Dermis blood vessel endothelial cell (primary cell): ENCODE results near the gene CNIH1. TPM values are rescaled to one million over a fixed set of nuclear protein-coding genes. Genes with fewer than 3 reads are reported as not detected.
"Not testable (repeated sequence)": the region's sequence is repeated elsewhere in the genome, so short reads cannot be mapped to it uniquely, and the experiment has no call there.

Source experiments
- DNase-seq: peaks from one replicate; pipeline ENCODE4 v3.0.0; 2010
- total RNA-seq: library from RNA; depleted of rRNA; stranded (reverse); fragments of >200 nt; gene quantifications from 2 replicates; pipeline ENCODE4 v1.2.3, GENCODE V29; 2014

Gene CNIH1
- total RNA-seq, 1 donor from 2014 or later = 160 TPM

- no peak for DNase-seq
Measured at GRCh38 chr14:54465654-54466053, 24.5 kb upstream of the CNIH1 start.

DNA sequence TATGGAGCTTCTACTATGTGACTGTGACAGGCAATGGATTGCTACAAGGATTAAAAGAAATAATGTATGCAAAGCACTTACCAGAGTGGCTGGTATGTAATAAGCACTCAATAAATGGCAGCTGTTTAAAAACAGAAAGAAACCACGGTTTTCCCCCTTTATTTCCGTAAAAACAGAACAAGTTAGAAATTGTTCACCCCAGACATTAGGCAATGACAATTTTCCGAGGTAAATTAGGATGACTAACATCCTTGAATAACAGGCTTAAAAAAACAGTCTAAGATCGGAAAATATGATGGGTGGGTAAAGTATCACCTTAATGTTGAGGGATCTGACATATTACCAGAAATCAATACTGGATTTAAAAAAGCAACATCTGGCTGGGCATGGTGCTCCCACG, 20.9 kb upstream of the CNIH1 start:
- DNase-seq = peak; percentile 61

- no peak for DNase-seq
Measured at GRCh38 chr14:54459106-54459505, 17.9 kb upstream of the CNIH1 start.

DNA sequence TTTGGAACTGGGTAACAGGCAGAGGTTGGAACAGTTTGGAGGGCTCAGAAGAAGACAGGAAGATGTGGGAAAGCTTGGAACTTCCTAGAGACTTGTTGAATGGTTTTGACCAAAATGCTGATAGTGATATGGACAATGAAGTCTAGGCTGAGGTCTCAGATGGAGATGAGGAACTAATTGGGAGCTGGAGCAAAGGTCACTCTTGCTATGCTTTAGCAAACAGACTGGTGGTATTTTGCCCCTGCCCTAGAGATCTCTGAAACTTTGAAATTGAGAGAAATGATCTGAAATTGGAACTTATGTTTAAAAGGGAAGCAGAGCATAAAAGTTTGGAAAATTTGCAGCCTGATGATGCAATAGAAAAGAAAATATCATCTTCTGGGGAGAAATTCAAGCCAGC, 17.4 kb upstream of the CNIH1 start:
- not testable (repeated sequence) for DNase-seq

DNA sequence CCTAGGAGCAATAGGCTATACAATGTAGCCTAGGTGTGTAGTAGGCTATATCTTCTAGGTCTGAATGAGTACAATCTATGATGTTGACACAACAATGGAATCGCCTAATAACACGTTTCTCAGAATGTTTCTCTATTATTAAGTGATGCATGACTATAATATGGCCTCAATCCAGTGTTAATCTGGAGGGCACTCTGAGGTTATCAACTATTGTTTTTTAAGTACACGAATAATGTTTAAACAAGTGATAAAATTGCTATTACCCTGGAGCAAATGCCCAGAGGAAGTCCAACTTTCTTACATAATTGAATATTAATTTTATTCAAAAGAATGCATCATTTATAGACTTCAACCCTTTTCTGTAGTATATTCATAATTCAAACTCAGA, 16.4 kb upstream of the CNIH1 start:
- DNase-seq = no peak

- not testable (repeated sequence) for DNase-seq
Measured at GRCh38 chr14:54456820-54457608, 15.8 kb upstream of the CNIH1 start.

GRCh38 chr14:54455363-54455762, 14.2 kb upstream of the CNIH1 start:
- DNase-seq = no peak

DNA sequence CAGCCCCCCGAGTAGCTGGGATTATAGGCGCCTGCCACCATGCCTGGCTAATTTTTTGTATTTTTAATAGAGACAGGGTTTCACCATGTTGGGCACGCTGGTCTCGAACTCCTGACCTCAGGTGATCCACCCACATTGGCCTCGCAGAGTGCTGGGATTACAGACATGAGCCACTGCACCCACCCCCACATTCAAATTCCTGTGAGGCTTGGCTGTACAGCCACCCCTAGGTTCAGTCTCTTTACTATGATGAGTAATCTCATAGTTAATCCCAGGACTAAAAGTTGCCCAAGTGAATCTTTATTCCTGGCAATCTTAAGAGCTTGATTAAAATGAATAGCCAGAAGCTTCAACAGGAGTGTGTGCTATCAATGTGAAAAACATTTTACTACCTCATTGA, 12.8 kb upstream of the CNIH1 start:
- DNase-seq = not testable (repeated sequence)

DNA sequence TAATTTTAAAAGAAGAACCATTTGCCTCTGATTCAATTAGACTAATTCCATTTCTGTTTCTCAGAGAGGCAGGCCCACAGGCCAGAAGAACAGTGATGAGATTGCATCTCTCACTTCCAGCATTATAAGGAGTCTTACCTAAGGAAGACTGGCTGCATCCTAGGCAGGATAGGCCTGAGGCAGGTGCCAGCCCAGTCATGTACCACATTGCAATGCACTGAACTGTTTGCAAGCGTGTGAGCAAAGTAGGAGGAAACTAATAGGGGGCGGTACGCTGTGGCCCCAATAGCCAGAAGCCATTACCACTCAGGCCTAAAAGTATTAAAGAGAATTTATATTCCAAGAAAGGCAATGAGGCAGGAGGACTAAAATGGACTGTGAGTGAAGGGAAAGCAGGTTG, 12.1 kb upstream of the CNIH1 start:
- DNase-seq = no peak

DNA sequence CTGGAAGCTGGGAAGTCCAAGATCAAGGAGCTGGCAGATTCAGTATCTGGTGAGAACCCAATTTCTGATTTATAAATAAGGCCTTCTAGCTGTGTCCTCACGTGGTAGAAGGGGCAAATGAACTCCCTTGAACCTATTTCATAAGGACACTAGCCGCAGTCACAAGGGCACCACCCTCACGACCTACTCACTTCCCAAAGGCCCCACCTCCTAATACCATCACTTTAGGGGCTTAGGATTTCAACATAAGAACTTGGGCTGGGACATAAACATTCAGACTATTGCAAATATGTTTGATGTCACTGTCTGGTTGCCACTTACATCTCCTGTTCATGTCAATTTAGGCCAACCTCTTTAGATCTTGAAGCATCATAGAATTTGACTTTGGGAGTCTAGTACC, 10.8 kb upstream of the CNIH1 start:
- DNase-seq = no peak

- DNase-seq = no peak
Measured at GRCh38 chr14:54451121-54451601, 10.0 kb upstream of the CNIH1 start.

- no peak for DNase-seq
Measured at GRCh38 chr14:54450535-54450934, 9.4 kb upstream of the CNIH1 start.

DNA sequence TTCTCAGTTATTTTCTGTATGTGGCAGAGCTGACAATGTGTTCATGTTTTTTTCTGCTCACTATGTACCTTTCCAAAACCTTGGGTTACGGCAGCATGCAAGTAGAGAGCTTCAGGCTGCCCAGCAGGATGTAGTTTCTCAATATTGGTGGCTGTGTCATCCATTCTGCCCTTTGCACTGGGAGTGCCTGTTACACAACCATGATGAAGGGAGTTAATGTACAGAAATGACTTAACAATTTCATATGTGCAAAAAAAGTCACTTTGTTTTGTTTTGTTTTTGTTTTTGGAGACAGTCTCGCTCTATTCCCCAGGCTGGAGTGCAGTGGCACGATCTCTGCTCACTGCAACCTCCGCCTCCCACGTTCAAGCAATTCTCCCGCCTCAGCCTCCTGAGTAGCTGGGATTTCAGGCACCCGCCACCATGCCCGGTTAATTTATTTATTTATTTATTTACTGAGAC, 6.1 kb upstream of the CNIH1 start:
- no peak for DNase-seq

- no peak for DNase-seq
Measured at GRCh38 chr14:54446161-54446693, 5.1 kb upstream of the CNIH1 start.

DNA sequence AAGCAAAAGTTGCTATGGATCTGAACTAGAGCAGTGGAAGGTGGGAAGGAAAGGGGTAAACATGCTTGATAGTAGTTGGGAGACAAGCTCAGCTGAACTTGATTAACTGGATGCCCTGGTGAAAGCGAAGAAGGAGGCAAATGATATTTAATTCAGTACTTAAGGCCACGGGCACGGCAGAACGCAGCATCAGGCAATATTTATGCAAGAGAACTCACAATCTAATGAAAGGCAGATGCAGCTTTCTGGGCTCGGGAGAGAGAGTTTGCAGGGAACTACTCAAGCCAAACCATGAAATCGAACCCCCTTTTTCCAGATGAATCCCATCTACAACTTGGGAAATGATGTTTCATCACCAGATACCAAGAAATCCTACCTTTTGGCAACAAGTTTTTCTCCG, 3.5 kb upstream of the CNIH1 start:
- no peak for DNase-seq

DNA sequence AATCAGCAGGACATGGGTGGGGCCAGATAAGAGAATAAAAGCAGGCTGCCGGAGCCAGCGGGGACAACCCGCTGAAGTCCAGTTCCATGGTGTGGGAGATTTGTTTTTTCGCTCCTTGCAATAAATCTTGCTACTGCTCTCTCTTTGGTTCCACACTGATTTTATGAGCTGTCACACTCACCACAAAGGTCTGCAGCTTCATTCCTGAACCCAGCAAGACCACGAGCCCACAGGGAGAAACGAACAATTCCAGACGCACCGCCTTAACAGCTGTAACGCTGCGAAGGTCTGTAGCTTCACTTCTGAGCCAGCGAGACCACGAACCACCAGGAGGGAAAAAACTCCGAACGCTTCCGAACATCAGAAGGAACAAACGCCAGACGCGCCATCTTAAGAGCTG, 2.8 kb upstream of the CNIH1 start:
- no peak for DNase-seq

DNA sequence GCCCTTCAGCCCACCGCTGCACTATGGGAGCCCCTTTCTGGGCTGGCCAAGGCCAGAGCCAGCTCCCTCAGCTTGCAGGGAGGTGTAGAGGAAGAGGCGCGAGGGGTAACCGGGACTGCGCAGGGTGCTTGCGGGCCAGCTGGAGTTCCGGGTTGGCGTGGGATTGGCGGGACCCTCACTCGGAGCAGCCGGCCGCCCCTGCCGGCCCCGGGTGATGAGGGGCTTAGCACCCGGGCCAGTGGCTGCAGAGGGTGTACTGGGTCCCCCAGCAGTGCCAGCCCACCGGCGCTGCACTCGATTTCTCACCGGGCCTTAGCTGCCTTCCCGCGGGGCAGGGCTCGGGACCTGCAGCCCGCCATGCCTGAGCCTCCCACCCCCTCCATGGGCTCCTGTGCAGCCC, 1.8 kb upstream of the CNIH1 start:
- DNase-seq = not testable (repeated sequence)

DNA sequence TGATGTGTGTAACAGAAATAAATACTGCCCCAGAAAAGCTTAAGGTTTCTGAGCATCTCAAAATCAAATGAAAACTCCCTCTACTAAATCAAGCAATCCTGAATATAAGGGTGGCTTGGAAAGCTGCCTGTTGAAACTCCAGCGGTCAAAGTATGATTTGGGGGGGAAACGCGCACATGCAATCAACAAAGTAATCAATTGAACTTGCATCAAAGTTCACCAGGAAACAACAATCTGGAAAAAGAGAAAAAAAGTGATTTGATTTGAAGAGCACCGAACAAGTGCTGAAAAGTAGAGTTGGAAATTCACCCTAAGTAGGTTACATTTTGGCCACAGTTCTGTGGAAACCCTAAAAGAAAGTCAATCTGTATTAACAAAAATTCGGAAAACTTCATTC, 700 bp downstream of the CNIH1 start:
- DNase-seq = peak; percentile 21

- no peak for DNase-seq
Measured at GRCh38 chr14:54440037-54440436, 1.1 kb downstream of the CNIH1 start.

- no peak for DNase-seq
Measured at GRCh38 chr14:54438703-54439102, 2.5 kb downstream of the CNIH1 start.

DNA sequence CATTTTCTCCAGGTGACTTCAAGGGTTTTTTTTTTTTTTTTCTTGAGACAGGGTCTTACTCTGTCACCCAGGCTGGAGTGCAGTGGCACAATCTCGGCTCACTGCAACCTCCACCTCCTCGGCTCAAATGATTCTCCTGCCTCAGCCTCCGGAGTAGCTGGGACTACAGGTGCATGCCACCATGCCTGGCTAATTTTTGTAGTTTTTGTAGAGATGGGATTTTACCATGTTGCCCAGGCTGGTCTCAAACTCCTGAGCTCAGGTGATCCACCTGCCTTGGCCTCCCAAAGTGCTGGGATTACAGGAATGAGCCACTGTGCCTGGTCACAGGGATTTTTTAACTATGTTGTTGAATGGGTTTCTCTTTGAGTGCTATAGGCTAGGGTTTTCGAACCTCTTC, 3.2 kb downstream of the CNIH1 start:
- not testable (repeated sequence) for DNase-seq

DNA sequence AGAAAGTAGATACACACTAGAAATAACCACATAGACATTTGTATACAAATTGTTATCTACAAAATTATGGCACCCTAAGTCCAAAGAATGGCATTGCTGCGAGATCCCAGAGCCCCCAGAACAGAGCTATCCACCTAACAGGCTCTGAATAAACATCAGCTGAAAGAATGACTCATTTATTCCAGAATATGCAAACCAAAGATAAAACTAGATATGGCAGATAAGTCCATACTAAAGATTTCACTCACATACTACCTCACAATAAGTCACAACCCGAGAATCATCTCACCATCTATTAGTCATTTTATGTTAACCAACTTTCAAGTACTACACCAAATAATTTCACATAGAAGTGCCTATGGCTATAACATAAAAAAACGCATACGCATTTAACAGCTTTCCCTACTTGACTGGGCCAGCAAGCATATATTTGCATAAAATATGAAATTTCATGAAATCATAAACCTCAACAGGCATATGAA, 5.6 kb downstream of the CNIH1 start:
- DNase-seq = peak; percentile 74

DNA sequence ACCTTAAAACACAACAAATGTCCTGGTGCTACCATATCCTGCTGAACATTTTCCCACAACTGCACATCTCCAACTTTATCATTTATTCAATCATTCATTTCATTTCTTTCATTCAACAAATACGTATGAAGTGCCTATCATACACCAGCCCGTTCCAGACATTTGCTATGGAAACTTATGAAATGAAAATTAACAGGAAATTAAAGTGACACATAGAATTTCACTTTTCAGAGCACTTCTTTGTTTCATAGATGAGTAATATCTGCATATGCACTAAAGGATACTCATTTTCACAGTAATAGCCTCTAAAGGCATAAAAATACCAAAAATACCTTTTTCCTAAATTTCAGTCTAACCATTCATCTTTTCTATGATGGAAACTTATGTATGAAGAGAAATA, 12.6 kb downstream of the CNIH1 start:
- DNase-seq = peak; percentile 10

- no peak for DNase-seq
Measured at GRCh38 chr14:54427871-54428270, 13.3 kb downstream of the CNIH1 start.
